ENCODE data around the gene GLI2. TPM values are rescaled to one million over a fixed set of nuclear protein-coding genes. Genes with fewer than 3 reads are reported as not detected.

The GLI2 gene
- polyA plus RNA-seq, 3 donors, result not detected

DNA sequence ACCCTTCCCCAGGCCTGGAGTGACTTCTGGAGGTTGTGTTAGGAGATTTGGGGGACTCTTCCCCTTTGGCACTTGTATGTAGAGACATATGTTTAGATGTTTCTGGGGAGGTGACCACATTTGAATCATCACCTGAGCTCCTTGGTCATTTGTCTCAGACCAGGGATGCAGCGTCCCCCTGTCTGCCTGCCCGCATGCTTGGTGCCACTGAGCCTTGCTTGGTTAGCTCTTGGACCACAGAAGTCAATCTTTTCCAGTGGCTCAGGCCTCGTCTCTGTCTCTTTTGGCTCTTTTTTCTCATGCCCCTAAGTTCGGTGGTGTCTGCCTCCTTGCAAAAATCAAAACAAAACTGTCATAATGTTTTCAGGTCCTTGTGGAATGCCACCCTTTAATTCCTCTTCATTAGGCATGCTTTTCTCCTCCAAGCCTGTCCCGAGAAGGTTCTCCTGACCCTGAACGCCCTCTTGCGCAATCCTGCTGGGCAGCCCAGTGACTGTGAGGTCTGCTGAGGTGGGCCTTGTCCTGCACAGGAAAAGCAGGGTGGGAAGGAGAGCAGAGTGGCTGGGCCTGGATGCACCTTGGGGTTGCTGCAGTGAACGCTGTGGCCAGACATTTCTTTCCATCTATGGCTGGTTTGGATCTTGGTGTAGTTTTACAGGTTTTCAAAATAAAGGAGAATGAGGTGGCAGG lies 24.9 kb downstream of the GLI2 start:
- no peaks in the 10 kb centered on the region for H3K27me3 ChIP-seq (ENCODE audit: control insufficient read depth in 2 of 2, insufficient read depth in 2 of 2, low read length in 2 of 2)
- no peak overlapping the region for H3K4me3 Mint-ChIP-seq
- TF ChIP-seq, protein P1, sequence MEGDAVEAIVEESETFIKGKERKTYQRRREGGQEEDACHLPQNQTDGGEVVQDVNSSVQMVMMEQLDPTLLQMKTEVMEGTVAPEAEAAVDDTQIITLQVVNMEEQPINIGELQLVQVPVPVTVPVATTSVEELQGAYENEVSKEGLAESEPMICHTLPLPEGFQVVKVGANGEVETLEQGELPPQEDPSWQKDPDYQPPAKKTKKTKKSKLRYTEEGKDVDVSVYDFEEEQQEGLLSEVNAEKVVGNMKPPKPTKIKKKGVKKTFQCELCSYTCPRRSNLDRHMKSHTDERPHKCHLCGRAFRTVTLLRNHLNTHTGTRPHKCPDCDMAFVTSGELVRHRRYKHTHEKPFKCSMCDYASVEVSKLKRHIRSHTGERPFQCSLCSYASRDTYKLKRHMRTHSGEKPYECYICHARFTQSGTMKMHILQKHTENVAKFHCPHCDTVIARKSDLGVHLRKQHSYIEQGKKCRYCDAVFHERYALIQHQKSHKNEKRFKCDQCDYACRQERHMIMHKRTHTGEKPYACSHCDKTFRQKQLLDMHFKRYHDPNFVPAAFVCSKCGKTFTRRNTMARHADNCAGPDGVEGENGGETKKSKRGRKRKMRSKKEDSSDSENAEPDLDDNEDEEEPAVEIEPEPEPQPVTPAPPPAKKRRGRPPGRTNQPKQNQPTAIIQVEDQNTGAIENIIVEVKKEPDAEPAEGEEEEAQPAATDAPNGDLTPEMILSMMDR (IDR thresholded peaks at IDR 0.05), result no peak
- no peak overlapping the region for H2AFZ ChIP-seq (ENCODE audit: insufficient read depth, low read depth, low read length, poor library complexity, severe bottlenecking)
- no peaks in the 10 kb centered on the region for H3K79me2 ChIP-seq (ENCODE audit: insufficient read depth, low read length)
- H3K27ac Mint-ChIP-seq, result no peak overlapping the region
- H3K9me3 Mint-ChIP-seq, result peaks cover 0 to 6% (median 2%) of the 10 kb centered on the region in 7 donors
- H3K4me1 Mint-ChIP-seq, result no peaks in the 10 kb centered on the region
- no peaks in the 10 kb centered on the region for H3K36me3 ChIP-seq (replicated peaks in 1 of 2; ENCODE audit: control insufficient read depth in 1 of 2, insufficient read depth in 2 of 2, low read length in 2 of 2)
- H3K27ac ChIP-seq (ENCODE audit: low read depth in 1 of 2, low read length in 2 of 2), result no peak overlapping the region
- WGBS (ENCODE audit: insufficient coverage), result 93% methylated on average over 6 of the region's 8 CpGs
- no peaks in the 10 kb centered on the region for H3K9me3 ChIP-seq (replicated peaks in 1 of 2; ENCODE audit: control insufficient read depth in 1 of 2, insufficient read depth in 1 of 2, low read length in 2 of 2)
- H3K4me2 ChIP-seq (replicated peaks; ENCODE audit: extremely low read depth, low read length, poor library complexity, severe bottlenecking), result no peak overlapping the region
- H3K27me3 Mint-ChIP-seq (ENCODE audit: low read depth in 3 of 3), result peaks cover 0 to 16% (median 5%) of the 10 kb centered on the region in 3 donors
- intact Hi-C loops (cut with micrococcal nuclease), result no loop called here
- H3K4me3 ChIP-seq (replicated peaks in 1 of 3; ENCODE audit: low read depth in 2 of 3, low read length in 3 of 3), result no peak overlapping the region
- H3K9ac ChIP-seq (ENCODE audit: insufficient read depth, low read length, poor library complexity, severe bottlenecking), result no peak overlapping the region
- H3K4me1 ChIP-seq (ENCODE audit: control insufficient read depth in 1 of 2, insufficient read depth in 2 of 2, low read length in 2 of 2), result no peaks in the 10 kb centered on the region
- no peaks in the 10 kb centered on the region for H4K20me1 ChIP-seq (ENCODE audit: insufficient read depth, low read length)
- no peaks in the 10 kb centered on the region for H3K36me3 Mint-ChIP-seq
- no peak for DNase-seq

DNA sequence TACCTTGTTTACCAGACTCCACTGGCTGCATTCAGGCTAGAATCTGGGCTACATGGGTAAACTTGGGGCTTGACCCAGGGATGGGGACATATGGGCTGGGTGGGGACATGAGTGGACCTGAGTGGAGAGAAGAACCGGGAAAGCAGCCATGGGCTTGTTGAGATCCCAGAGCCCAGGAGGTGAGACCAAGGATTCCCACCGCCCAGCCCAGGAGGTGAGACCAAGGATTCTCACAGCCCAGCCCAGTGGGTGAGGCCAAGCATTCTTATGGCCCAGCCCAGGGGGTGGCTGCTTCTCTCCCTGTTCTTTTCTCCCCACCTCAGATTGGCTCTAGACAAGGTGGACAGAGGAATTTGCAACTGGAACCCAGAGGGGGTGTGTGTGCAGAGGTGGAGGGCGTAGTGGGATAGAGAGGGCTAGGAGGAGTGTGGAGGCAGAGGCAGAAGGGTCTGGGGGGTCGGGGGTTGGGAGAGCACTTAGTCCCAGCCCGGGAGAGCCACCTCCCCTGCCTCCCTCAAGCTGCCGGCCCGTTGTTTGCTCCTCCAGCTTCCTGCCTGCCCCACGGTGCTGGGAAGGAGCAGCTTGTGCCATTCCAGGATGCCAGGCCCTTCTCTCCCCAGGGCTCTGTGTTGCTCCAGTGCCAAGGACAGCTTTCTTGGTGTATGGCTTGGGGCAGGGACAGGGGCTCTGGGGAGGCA lies 25.6 kb downstream of the GLI2 start:
- whole genome bisulfite sequencing (ENCODE audit: insufficient coverage), result 90% methylated on average over 5 of the region's 8 CpGs
- TF ChIP-seq, protein P1 (IDR thresholded peaks at IDR 0.05), result no peak
- H3K4me1 ChIP-seq (ENCODE audit: control insufficient read depth in 1 of 2, insufficient read depth in 2 of 2, low read length in 2 of 2), result no peaks in the 10 kb centered on the region
- no peak overlapping the region for H3K4me3 Mint-ChIP-seq
- no peaks in the 10 kb centered on the region for H3K79me2 ChIP-seq (ENCODE audit: insufficient read depth, low read length)
- H4K20me1 ChIP-seq (ENCODE audit: insufficient read depth, low read length), result no peaks in the 10 kb centered on the region
- H2AFZ ChIP-seq (ENCODE audit: insufficient read depth, low read depth, low read length, poor library complexity, severe bottlenecking), result no peak overlapping the region
- no peaks in the 10 kb centered on the region for H3K4me1 Mint-ChIP-seq
- H3K36me3 Mint-ChIP-seq, result no peaks in the 10 kb centered on the region
- H3K4me3 ChIP-seq (replicated peaks in 1 of 3; ENCODE audit: low read depth in 2 of 3, low read length in 3 of 3), result no peak overlapping the region
- H3K9me3 ChIP-seq (replicated peaks in 1 of 2; ENCODE audit: control insufficient read depth in 1 of 2, insufficient read depth in 1 of 2, low read length in 2 of 2), result no peaks in the 10 kb centered on the region
- H3K27me3 ChIP-seq (ENCODE audit: control insufficient read depth in 2 of 2, insufficient read depth in 2 of 2, low read length in 2 of 2), result no peaks in the 10 kb centered on the region
- DNase-seq, result no peak
- no peak overlapping the region for H3K9ac ChIP-seq (ENCODE audit: insufficient read depth, low read length, poor library complexity, severe bottlenecking)
- H3K27me3 Mint-ChIP-seq (ENCODE audit: low read depth in 3 of 3), result peaks cover 0 to 13% (median 5%) of the 10 kb centered on the region in 3 donors
- intact Hi-C loops (cut with micrococcal nuclease), result no loop called here
- peaks cover 0 to 5% (median 2%) of the 10 kb centered on the region in 7 donors for H3K9me3 Mint-ChIP-seq
- H3K27ac ChIP-seq (ENCODE audit: low read depth in 1 of 2, low read length in 2 of 2), result no peak overlapping the region
- H3K36me3 ChIP-seq (replicated peaks in 1 of 2; ENCODE audit: control insufficient read depth in 1 of 2, insufficient read depth in 2 of 2, low read length in 2 of 2), result no peaks in the 10 kb centered on the region
- H3K4me2 ChIP-seq (replicated peaks; ENCODE audit: extremely low read depth, low read length, poor library complexity, severe bottlenecking), result no peak overlapping the region
- no peak overlapping the region for H3K27ac Mint-ChIP-seq

Measured in CD14-positive monocyte (primary cell).